ENCODE measurements around the gene GPLD1.
"Not testable (repeated sequence)": the region's sequence is repeated elsewhere in the genome, so short reads cannot be mapped to it uniquely, and the experiment has no call there.

Gene GPLD1

DNA sequence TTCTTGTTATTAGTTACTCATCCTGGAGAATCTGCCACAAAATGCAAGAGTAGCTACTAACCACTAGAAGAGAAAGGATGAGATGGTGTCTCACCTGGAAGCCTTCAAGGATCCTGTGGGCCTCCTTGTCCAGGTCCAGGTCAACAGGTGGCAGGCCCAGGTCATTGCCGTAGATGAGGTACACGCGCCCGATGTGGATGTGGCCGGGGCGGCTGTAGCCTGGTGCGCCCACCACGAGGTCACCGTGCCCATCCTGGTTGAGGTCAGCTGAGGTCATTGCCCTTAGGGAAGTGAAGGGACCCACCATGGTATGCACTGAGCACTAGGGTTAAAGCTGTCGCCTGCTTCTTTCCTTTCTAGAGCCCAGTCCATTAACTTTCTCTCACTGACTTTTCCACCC, 35.5 kb downstream of the GPLD1 start:
- no peak for DNase-seq

DNA sequence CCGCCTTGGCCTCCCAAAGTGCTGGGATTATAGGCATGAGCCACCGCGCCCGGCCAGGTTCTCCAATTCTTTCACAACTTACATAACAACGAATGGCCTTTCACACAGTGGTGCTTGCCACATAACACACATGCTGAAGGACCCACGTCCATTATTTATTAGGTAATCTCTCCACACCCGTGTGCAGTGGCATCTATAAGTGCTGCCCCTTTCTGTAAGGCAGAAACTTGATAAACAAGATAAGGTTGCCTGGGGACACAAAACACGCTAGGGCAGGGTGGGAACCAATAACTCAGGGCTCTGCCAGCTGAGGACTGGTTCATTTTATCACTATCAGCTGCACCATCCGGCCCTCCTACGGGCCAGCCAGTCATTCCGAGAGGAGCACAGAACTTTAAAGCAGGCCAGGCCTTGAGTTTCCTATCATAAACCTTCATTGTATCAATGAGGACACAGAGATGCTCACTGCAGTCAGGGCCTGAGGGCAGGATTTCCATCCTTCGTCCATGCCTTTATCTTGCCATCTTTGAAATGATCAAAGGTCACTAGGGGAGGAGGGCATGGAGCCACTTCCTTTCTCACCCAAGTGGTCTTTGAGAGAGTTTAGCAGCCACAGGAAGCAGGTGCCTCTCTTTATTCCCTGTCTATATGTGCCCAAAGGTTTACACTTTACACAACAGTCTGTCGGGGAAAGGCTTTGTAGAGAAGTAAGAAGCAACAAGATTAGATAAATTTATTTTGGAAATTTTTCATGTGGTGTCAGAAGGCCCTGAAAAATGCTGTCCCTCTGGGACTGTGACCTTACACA, 37.6 kb downstream of the GPLD1 start:
- no peak for DNase-seq

DNA sequence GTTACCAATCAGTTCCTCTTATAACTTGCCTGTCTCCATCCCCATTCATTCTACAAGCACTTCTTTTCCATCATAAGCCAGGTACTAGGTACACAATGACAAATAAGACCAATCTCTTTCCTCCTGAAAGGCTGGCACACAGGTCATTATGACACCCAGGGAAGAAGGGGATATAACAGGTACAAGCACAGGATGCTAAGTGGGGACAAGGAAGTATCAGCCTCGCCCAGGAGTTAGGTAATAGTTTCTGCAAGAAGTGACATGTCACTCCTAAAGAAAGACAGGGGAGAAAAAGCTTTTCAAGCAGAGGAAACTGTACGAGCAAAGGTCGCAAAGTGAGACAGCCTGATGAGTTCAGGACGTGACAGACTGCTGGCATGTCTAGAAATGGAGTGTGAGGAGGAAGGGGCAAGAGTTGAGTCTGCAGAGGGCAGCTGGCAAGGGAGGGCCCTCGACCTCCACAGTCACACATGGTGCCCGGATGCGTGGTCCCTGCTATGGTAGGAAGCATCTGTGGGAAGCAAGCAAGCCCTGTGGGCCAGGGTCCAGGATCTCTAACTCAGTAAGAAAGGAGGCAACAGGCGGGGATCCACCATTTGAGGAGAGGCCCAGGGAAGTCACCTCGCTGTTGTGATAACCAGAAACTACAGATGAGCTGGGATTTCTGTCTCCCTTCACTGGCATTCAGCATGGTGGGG, 40.4 kb downstream of the GPLD1 start:
- DNase-seq, result no peak

DNA sequence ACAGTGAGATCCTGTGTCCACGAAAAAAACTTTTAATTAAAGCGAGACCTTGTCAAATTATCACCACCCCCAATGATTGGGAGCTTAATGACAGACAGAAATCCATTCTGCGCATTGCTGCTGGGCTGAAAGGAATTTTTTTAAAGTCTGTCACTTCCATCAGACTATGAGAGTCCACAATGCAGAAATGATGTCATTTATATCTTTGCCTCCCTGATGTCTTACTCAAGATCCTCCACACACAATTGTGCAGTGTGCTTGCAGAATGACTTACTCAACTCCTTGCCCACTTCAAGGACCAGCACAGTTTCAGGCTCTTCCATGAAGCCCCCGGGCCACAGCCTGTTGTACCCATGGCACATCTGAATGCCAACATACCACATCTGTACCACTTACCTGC, 41.0 kb downstream of the GPLD1 start:
- no peak for DNase-seq

DNA sequence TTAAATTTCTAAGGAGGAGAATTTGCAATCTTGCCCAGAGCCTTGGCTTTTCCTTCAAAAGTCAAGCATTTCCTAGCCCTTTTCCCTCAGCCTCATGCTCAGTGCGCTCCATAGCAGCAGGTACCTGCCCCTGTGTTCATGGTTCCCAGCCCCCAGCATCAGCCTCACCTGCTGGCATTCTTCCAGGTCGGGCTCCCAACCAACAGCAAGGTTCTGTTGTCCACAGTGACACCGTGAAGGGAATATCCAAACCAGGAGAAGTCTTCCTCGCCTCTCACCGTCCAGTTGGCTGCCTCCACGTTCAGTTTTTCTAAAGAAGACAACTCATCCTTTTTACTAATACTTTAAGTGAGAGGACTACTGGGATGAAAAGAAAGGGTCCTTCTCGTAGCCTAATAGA, 42.7 kb downstream of the GPLD1 start:
- DNase-seq, result no peak

DNA sequence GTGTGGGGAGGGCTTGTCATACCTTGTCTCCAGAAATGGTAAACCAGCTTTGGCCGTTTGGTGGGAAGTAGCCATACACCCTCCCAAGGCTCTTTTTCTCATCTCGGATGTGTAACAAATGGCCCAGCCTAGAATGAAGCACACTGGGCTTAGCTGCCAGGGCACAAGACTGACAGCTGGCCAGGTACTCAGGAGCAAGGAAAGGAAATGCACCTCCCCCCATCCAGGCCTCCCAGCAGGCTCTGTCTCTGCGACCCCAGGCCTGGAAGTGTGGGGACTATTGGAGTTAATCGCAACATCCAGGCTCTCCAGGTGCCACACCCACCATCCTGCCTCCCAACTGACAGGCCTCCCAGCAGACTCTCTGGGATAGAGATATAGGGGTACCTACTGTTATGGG, 43.7 kb downstream of the GPLD1 start:
- no peak for DNase-seq

DNA sequence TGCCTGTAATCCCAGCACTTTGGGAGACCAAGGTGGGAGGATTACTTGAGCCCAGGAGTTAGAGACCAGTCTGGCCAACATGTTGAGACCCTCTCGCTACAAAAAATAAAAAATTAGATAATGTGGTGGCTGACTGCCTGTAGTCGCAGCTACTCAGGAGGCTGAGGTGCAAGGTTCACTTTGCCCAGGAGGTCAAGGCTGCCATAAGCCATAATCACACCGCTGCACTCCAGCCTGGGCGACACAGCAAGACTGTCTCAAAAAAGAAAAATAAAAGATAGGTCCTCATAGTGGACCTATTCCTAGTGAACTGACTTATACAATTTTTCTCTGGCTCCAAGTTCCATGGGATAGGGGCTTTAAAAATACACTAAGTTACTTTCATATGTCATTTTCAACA, 44.8 kb downstream of the GPLD1 start:
- no peak for DNase-seq

DNA sequence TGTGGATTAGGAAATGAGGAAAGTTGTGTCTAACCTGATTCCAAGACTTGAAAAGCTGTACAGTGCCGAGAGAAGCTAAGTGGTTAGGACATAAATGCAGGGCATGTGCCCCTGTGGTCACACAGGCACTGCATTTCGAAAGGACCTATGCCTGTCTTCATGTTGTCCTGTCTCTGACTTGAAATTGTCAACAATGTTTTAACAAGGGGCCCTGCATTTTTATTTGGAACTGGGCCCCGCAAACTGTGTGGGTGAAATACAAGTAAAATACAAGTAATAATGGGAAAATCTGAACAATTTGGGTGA, 47.8 kb downstream of the GPLD1 start:
- no peak for DNase-seq

DNA sequence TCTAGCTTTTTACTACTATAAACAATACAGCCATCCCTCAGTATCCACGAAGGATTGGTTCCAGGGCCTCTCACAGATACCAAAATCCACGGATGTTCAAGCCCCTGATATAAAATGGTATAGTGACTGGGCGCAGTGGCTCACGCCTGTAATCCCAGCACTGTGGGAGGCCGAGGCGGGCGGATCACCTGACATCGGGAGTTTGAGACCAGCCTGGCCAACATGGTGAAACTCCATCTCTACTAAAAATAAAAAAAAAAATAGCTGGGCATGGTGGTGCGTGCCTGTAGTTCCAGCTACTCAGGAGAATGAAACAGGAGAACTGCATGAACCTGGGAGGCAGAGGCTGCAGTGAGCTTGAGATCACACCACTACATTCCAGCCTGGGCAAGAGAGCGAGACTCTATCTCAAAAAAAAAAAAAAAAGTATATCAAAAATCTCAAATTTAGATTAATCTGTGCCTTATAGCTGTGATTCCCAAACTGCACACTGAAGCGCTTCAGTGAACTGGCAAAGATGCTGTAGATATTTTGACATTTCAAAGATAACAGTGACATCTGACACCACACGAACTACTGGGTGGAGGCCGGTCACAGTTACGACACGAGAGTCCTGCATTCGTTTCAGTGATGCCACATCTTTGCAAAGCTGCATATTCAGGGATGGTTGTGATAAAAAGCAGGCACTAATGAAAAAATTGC, 48.3 kb downstream of the GPLD1 start:
- no peak for DNase-seq

- DNase-seq, result no peak
Observed at GRCh38 chr6:24439858-24440539, 49.4 kb downstream of the GPLD1 start.

DNA sequence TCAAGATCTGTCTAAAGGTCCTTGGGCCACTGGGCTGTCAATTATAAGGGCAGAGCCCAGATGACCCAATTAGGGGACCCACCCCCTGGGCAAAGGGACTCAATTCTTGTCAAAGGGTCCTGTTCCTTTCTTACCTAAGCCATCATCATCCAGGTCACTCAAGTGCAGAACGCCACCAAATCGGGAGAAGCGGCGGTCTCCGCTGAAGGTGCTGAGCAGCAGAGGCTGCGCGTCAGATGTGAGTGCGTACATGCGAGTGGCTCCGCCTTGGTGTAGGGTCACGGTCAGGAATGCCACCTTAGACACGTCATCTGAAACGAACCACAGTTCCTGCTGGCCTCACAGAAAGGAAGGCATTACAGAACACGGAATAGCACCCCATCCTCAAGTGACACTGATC, 52.4 kb downstream of the GPLD1 start:
- DNase-seq, result no peak

GRCh38 chr6:24432611-24433010, 56.8 kb downstream of the GPLD1 start:
- DNase-seq, result no peak

DNA sequence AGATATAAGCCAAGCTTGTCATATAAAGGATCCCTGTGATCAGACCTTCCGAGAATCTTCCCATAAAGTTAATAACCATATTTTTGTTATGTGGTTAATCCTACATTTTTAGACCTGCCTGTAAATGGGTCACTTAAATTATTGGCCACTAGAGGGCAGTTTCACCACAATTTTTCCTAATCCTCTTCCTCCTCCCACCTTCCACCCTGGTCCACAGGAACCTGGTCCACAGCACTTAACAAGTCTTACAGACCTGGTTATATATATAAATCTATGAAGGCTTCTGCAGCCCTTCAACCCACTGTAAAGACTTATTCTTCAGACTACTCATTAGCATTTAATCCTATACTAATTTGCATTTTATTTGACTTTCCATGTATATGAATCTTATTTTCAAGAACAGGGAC, 58.3 kb downstream of the GPLD1 start:
- no peak for DNase-seq

DNA sequence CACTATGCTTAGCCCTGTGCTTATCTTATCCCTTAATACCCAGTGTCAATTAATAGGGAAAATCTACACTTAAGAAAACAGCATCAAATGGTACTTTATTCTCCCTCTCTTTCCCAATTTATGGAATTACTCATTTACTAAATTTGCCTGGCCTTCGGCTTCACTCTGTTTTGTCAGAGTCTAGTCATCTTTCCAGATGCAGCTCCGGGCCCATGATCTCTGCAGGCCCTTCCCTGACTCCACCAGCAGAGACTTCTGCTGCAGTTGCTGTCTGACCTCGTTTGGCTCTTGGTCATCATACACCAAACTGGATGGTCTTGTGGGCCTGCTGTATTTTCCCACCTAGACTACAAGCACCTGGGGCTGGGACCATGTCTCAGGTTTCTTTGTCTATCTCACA, 59.3 kb downstream of the GPLD1 start:
- no peak for DNase-seq

DNA sequence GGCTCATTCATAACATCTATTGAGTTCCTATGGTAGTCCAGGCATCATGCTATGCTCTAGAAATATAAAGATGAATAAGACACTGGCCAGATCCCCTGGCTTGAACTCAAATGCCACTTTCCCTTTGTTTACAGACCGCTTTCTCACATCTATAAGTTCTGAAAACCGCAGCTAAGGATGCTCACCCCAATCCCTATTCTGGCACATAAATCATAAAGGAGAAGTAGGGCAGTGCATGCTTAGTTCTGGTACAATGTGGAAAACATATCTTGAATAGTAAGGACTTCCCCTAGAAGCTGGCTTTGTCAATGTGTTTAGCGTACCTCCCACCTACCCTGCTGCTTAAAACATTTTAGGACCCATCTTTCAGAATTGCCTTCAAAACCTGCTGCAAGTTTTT, 60.2 kb downstream of the GPLD1 start:
- DNase-seq, result no peak

DNA sequence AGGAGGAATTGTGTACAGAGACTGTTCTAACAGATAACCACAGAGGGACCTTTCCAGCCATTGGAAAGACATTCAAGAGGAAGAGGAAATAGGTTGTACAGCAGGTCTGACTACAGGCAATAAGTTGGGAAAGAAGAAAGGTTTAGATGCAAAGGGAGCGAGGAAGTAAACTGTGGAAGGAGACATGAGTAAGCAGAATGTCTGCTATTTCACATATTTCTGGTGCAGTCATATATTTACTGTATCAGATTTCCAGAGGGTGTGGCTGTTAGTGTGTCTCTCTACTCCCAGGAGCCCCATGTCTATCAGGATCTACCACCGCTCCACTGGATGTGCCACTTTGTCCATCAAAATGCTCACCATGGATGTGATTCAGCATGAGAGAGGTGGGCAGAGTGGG, 60.8 kb downstream of the GPLD1 start:
- DNase-seq, result no peak

DNA sequence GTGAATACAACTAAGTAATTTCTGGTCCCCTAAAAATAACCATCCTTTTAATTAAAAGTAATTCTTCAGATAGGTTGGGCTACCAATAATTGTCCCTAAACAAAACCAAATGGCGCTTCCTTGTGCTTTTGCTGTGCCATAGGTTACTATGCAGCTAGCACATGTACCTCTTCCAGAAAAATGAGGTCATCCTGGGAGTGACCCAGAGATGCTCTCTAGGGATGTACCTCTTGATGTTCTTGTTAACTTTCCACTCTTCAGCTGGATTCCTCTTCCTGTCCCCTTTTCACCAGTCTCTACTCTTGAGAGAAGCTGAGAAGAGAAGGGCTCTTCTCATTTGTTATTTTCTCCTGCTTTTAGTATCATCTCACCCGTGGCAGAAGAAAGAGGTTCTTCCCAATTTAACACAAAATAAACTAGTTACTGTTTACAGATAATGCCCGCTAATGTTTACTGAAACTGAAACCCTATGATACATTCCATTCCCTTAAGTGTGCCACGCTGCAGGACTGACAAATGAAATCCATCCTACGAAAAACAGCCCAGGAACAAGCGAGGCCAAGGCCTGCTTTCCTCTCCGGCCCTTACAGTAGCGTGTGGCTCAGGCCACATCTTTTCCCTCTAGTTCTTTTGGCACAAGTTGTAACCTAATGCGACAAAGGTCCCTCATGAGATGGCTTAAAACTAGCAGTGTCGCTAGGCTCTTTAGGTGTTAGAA, 62.5 kb downstream of the GPLD1 start:
- DNase-seq, result no peak

DNA sequence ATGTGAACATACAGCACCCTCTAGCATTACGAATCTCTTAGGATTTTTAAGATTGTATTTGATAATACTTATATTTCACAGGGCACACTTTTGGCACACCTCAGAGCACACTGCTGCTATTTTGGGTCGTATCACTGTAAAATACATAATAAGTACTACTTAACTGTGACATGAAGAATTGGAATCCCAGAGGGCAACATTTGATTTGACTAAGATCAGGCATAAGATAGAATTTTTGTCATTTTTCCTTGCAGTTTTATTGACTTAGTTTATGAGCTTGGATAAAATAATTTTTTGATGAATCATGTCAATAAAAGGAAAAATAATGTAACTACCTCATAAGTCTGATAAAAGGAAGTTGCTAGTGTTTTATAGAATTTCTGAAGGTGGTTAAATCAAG, 64.3 kb downstream of the GPLD1 start:
- DNase-seq, result no peak

DNA sequence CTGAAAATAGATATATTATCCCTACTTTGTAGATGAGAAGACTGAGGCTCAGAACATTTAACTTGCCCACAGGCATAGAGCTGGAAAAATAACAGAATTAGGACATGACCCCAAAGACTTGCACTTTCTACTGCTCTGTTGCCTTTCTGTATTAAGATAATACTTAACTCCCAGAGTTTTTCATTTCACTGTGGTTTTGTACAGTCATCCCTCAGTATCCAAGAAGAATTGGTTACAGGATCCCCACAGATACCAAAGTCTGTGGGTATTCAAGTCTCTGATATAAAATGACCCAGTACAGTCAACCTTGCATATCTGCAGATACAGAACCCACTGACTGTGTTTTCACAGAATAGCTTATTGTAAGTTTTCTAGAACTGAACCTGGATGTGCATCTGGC, 69.9 kb downstream of the GPLD1 start:
- no peak for DNase-seq

GRCh38 chr6:24415753-24416152, 73.6 kb downstream of the GPLD1 start:
- no peak for DNase-seq

DNA sequence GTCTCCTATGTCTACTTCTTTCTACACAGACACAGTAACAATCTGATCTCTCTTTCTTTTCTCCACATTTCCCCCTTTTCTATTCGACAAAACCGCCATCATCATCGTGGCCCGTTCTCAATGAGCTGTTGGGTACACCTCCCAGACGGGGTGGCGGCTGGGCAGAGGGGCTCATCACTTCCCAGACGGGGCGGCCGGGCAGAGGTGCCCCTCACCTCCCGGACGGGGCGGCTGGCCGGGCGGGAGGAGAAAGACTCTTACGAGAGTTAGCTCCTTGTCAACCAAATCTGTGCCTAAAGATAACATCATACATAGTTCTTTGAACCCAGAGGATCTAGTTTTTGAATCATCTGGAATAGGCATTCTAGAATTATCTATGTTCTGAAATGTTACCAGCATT, 74.8 kb downstream of the GPLD1 start:
- DNase-seq, result not testable (repeated sequence)

GRCh38 chr6:24412294-24412693, 77.1 kb downstream of the GPLD1 start:
- no peak for DNase-seq

GRCh38 chr6:24410622-24411021, 78.8 kb downstream of the GPLD1 start:
- DNase-seq, result no peak

Measured in NCI-H187 treated with DMSO at 0.1 percent for 48 hours (cell line).